Brain microvascular endothelial cell (primary cell): Measurements from ENCODE around the gene SIDT2.

ENCODE experiments used
- DNase-seq: peaks from one replicate; pipeline ENCODE4 v3.0.0-alpha.2; 2020
- H3K27ac ChIP-seq: fragments of 250-450 bp; sonication (Bioruptor Pico); 2 replicates; pipeline ENCODE4 v1.5.1; 2020; ENCODE audit warnings: mild to moderate bottlenecking, moderate library complexity
- H3K27me3 ChIP-seq: fragments of 250-450 bp; sonication (Bioruptor Pico); replicated peaks from 2 replicates; pipeline ENCODE4 v1.5.1; 2020; ENCODE audit warnings: mild to moderate bottlenecking
- H3K36me3 ChIP-seq: fragments of 250-450 bp; sonication (Bioruptor Pico); replicated peaks from 2 replicates; pipeline ENCODE4 v1.5.1; 2020; ENCODE audit warnings: mild to moderate bottlenecking
- H3K4me3 ChIP-seq: 2 replicates; pipeline ENCODE4 v1.5.1; 2011; ENCODE audit warnings: low read depth, mild to moderate bottlenecking, control low read depth, low read length, moderate library complexity
- in situ Hi-C: cut with HindIII; loops from 2 replicates; pipeline ENCODE4 v1.10.0; 2017; ENCODE audit warnings: low sequenced_read_pairs, low pct_ligation_motif_present
- TF ChIP-seq, protein P1 (sequence below): IDR thresholded peaks from 2 replicates; pipeline ENCODE4 v1.5.1; 2011; ENCODE audit warnings: low read depth, mild to moderate bottlenecking, moderate library complexity, low read length, control low read depth, inconsistent platforms; ENCODE audit errors: missing control alignments

The SIDT2 gene

GRCh38 chr11:117170210-117170609 is 8.3 kb upstream of the SIDT2 start:
- in situ Hi-C loops: no loop called here

GRCh38 chr11:117171007-117171403 is 7.5 kb upstream of the SIDT2 start:
- H3K27me3 ChIP-seq: no peaks in the 10 kb centered on the region
- H3K36me3 ChIP-seq: peaks cover 25% of the 10 kb centered on the region
- in situ Hi-C loops: no loop called here
- DNase-seq: no peak
- H3K4me3 ChIP-seq: no peak overlapping the region
- H3K27ac ChIP-seq: no peak overlapping the region
- TF ChIP-seq, protein P1, sequence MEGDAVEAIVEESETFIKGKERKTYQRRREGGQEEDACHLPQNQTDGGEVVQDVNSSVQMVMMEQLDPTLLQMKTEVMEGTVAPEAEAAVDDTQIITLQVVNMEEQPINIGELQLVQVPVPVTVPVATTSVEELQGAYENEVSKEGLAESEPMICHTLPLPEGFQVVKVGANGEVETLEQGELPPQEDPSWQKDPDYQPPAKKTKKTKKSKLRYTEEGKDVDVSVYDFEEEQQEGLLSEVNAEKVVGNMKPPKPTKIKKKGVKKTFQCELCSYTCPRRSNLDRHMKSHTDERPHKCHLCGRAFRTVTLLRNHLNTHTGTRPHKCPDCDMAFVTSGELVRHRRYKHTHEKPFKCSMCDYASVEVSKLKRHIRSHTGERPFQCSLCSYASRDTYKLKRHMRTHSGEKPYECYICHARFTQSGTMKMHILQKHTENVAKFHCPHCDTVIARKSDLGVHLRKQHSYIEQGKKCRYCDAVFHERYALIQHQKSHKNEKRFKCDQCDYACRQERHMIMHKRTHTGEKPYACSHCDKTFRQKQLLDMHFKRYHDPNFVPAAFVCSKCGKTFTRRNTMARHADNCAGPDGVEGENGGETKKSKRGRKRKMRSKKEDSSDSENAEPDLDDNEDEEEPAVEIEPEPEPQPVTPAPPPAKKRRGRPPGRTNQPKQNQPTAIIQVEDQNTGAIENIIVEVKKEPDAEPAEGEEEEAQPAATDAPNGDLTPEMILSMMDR: no peak

More at GRCh38 chr11:117170210-117170609, 8.3 kb upstream of the SIDT2 start:
- H3K4me3 ChIP-seq: no peak overlapping the region
- H3K27ac ChIP-seq: no peak overlapping the region
- H3K27me3 ChIP-seq: no peaks in the 10 kb centered on the region
- H3K36me3 ChIP-seq: peaks cover 27% of the 10 kb centered on the region
- DNase-seq: no peak
- TF ChIP-seq, protein P1: no peak

- in situ Hi-C loops: no loop called here
- TF ChIP-seq, protein P1: no peak
- peaks cover 22% of the 10 kb centered on the region for H3K36me3 ChIP-seq
- peak overlapping the region; percentile 24 for H3K27ac ChIP-seq
- no peak overlapping the region for H3K4me3 ChIP-seq
- peak; percentile 40 for DNase-seq
- H3K27me3 ChIP-seq: no peaks in the 10 kb centered on the region
These were observed 7.0 kb upstream of the SIDT2 start for GRCh38 chr11:117171404-117172061.

DNA sequence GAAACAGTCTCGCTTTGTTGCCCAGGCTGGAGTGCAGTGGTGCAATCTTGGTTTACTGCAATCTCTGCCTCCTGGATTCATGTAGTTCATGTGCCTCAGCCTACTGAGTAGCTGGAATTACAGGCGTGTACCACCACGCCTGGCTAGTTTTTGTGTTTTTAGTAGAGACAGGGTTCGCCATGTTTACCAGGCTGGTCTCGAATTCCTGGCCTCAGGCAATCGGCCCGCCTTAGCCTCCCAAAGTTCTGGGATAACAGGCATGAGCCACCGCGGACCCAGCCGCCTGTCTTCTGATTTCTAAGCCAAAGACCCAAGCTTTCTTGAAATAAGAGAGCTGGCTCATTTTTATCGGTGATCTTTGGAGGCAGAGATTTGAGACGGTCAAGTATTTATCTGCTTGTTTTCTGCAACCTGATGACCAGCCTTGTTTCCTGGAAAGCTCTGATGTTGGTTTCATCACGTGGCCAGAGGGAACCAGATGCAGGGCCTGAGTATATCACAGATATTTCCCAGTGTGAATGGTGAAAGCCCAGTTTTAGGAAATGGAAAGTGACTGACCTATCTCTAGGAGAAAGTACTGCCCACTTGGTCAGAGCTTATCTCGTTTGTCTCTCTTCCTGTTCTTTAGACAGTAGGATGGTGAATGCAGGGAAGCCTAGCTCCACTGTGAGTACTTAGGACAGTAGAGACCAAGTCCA is 5.7 kb upstream of the SIDT2 start:
- Histone ChIP-seq H3K27me3 (no peaks in the 10 kb centered on the region), H3K27ac (no peak overlapping the region), H3K36me3 (peaks cover 12% of the 10 kb centered on the region), H3K4me3 (no peak overlapping the region)
- in situ Hi-C loops: no loop called here
- TF ChIP-seq, protein P1: no peak
- peak; percentile 8 for DNase-seq

DNA sequence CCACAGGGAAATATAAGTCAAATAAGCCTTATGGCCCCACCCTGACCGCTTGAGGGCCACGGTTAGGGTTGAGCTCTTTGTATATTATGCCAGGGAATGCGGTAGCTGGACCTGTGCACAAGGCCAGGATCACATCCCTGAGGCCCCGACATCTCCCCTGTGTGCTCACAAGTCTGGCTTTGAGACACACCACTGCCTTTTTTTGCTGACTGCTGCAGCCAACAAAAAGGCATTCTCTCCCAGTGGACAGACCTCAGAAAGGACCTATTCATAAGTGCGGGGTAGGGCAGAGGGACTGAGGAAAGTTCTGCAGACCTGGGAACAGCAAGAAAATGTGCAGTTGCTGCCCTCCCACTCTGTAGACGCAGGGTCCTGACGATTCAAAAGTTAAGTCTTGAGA is 3.4 kb upstream of the SIDT2 start:
- Histone ChIP-seq H3K27ac (no peak overlapping the region), H3K36me3 (peaks cover 4% of the 10 kb centered on the region), H3K4me3 (no peak overlapping the region), H3K27me3 (no peaks in the 10 kb centered on the region)
- no peak for DNase-seq
- TF ChIP-seq, protein P1: no peak
- in situ Hi-C loops: no loop called here
